ENCODE measurements around the gene BTG1. TPM values are rescaled to one million over a fixed set of nuclear protein-coding genes. Genes with fewer than 3 reads are reported as not detected.

The BTG1 gene
- total RNA-seq (2021) (72.4 and 111 TPM in 2 replicates), Bru-seq, nascent RNA (percentile 98 among the genes with signal in this experiment), BruChase-seq, experiment 1, labeled RNA remaining after a 2-hour chase (percentile 99 among the genes with signal in this experiment), BruChase-seq, experiment 2, labeled RNA remaining after a 6-hour chase (percentile 96 among the genes with signal in this experiment)
- long read RNA-seq, full-length matches to known transcripts, result 70 of 77 reads
- long read RNA-seq, partial matches to known transcripts, result 0 of 77 reads
- long read RNA-seq, other reads (novel, unspliced or antisense), result 7 of 77 reads

- intact Hi-C loops (cut with micrococcal nuclease; ENCODE audit: unreplicated experiment), result loop anchor here (1.0 to 10.0 kb wide), 11 partner anchors 15 to 763 kb away; no protein-coding TSS in a partner anchor
- Histone ChIP-seq H3F3A (ENCODE audit: insufficient read depth, low read depth) (peaks cover 25% of the 10 kb centered on the region), H2AFZ (peak within 1 kb of the TSS; percentile 79), H3K4me1 (replicated peaks; ENCODE audit: insufficient read depth) (peaks cover 42% of the 10 kb centered on the region), H3K36me3 (ENCODE audit: low read depth) (peaks cover 34% of the 10 kb centered on the region), H3K4me2 (peak within 1 kb of the TSS; percentile 96), H4K20me1 (ENCODE audit: insufficient read depth) (peaks cover 34% of the 10 kb centered on the region), H3K4me3 (peak within 1 kb of the TSS; percentile 86), H3K27me3 (ENCODE audit: insufficient read depth, low read depth) (no peaks in the 10 kb centered on the region), H3K27ac (peak within 1 kb of the TSS; percentile 96), H3K9me2 (ENCODE audit: insufficient read depth) (no peaks in the 10 kb centered on the region), H3K9me3 (ENCODE audit: insufficient read depth, low read depth) (no peaks in the 10 kb centered on the region), H3K79me2 (ENCODE audit: low read depth) (peaks cover 47% of the 10 kb centered on the region)
- BruUV-seq (replicated peaks), result no TSS peak
- DNase-seq, result peak; percentile 98
- TF ChIP-seq EZH2 (IDR thresholded peaks at IDR 0.05; ENCODE audit: low read depth) (no peak), CTCF (conservative IDR thresholded peaks at IDR 0.05) (no peak)
- ChIA-PET CTCF (interaction anchor here (0.5 to 1.3 kb wide), 5 partner anchors 71 to 424 kb away, joined by 3 read pairs; no protein-coding TSS in a partner anchor), POLR2A (ENCODE audit: unreplicated experiment) (interaction anchor here (0.5 to 1.3 kb wide), 31 partner anchors 9 to 1178 kb away, joined by 3 to 36 read pairs (median 5); no protein-coding TSS in a partner anchor)
Observed at GRCh38 chr12:92145731-92146496, at the start of gene BTG1. TSS of gene BTG1 (minus strand) at chr12:92145846. CDS start at chr12:92145535, 311 bp downstream.

GRCh38 chr12:92194561-92194960 lies 48.9 kb upstream of the BTG1 start:
- ChIA-PET CTCF (no interaction called here), POLR2A (ENCODE audit: unreplicated experiment) (no interaction called here)
- Histone ChIP-seq H3K4me3 (no peak overlapping the region), H3K4me2 (no peak overlapping the region), H3K79me2 (ENCODE audit: low read depth) (no peaks in the 10 kb centered on the region), H3K27me3 (ENCODE audit: insufficient read depth, low read depth) (no peaks in the 10 kb centered on the region), H3K9me3 (ENCODE audit: insufficient read depth, low read depth) (peaks cover 8% of the 10 kb centered on the region; the same call in 1 of the 2 replicates), H3K9me2 (ENCODE audit: insufficient read depth) (no peaks in the 10 kb centered on the region), H3K36me3 (ENCODE audit: low read depth) (no peaks in the 10 kb centered on the region), H3K4me1 (replicated peaks; ENCODE audit: insufficient read depth) (no peaks in the 10 kb centered on the region), H3K27ac (no peak overlapping the region), H4K20me1 (ENCODE audit: insufficient read depth) (no peaks in the 10 kb centered on the region), H2AFZ (no peak overlapping the region), H3F3A (ENCODE audit: insufficient read depth, low read depth) (no peaks in the 10 kb centered on the region)
- TF ChIP-seq CTCF (conservative IDR thresholded peaks at IDR 0.05) (no peak), EZH2 (IDR thresholded peaks at IDR 0.05; ENCODE audit: low read depth) (no peak)
- intact Hi-C loops (cut with micrococcal nuclease; ENCODE audit: unreplicated experiment), result no loop called here
- no peak for DNase-seq
- BruUV-seq (replicated peaks), result no TSS peak

GRCh38 chr12:92193846-92194245 lies 48.2 kb upstream of the BTG1 start:
- H3K27me3 ChIP-seq (ENCODE audit: insufficient read depth, low read depth), result no peaks in the 10 kb centered on the region
- ChIA-PET CTCF (no interaction called here), POLR2A (ENCODE audit: unreplicated experiment) (no interaction called here)
- H3K79me2 ChIP-seq (ENCODE audit: low read depth), result no peaks in the 10 kb centered on the region
- peaks cover 8% of the 10 kb centered on the region; the same call in 1 of the 2 replicates for H3K9me3 ChIP-seq (ENCODE audit: insufficient read depth, low read depth)
- H3K9me2 ChIP-seq (ENCODE audit: insufficient read depth), result no peaks in the 10 kb centered on the region
- intact Hi-C loops (cut with micrococcal nuclease; ENCODE audit: unreplicated experiment), result no loop called here
- H3K4me2 ChIP-seq, result no peak overlapping the region
- H2AFZ ChIP-seq, result no peak overlapping the region
- H3K4me1 ChIP-seq (replicated peaks; ENCODE audit: insufficient read depth), result no peaks in the 10 kb centered on the region
- H3F3A ChIP-seq (ENCODE audit: insufficient read depth, low read depth), result no peaks in the 10 kb centered on the region
- H3K4me3 ChIP-seq, result no peak overlapping the region
- no peaks in the 10 kb centered on the region for H4K20me1 ChIP-seq (ENCODE audit: insufficient read depth)
- TF ChIP-seq EZH2 (IDR thresholded peaks at IDR 0.05; ENCODE audit: low read depth) (no peak), CTCF (conservative IDR thresholded peaks at IDR 0.05) (no peak)
- no peak overlapping the region for H3K27ac ChIP-seq
- no peak for DNase-seq
- H3K36me3 ChIP-seq (ENCODE audit: low read depth), result no peaks in the 10 kb centered on the region
- BruUV-seq (replicated peaks), result no TSS peak

All from PC-9 (cell line).